GM12878 (cell line): Measurements from ENCODE around the gene ANP32E. TPM values are rescaled to one million over a fixed set of nuclear protein-coding genes. Genes with fewer than 3 reads are reported as not detected.

Experiments used
- ATAC-seq: fragments of 200-7000 bp; cut with Tn5 transposase; 3 replicates; pipeline ENCODE4 v1.9.1; 2020; ENCODE audit warnings: mild to moderate bottlenecking, moderate library complexity
- BruUV-seq: library from RNA; stranded (reverse); fragments of 400-500 nt; replicated peaks from 2 replicates; lab custom pipeline; 2021; lab: Mats Ljungman, UMichigan
- CTCF ChIA-PET: fragments of 300-600 bp; sonication (Branson Sonifier 250); formaldehyde crosslinking; extraction: SDS; loops from one replicate; lab custom pipeline; 2021; ENCODE audit warnings: inconsistent platforms; lab: Yijun Ruan, JAX
- POLR2A ChIA-PET: fragments of 350-600 bp; formaldehyde crosslinking; extraction: SDS; loops from one replicate; lab custom pipeline; 2021; ENCODE audit warnings: inconsistent platforms; lab: Charles Lee
- RAD21 ChIA-PET: fragments of 300-600 bp; sonication (Branson Sonifier 250); formaldehyde crosslinking; loops from one replicate; lab custom pipeline; 2023; ENCODE audit warnings: antibody characterized with exemption; ENCODE audit not compliant: unreplicated experiment; lab: Charles Lee
- SMC1A ChIA-PET: fragments of 300-600 bp; sonication (Branson Sonifier 250); formaldehyde crosslinking; loops from one replicate; lab custom pipeline; 2023; ENCODE audit not compliant: unreplicated experiment, uncharacterized antibody; lab: Charles Lee
- DNase-seq: peaks from one replicate; pipeline ENCODE4 v3.0.0-alpha.2; 2011; ENCODE audit warnings: low read depth, low spot score
- FAIRE-seq: peaks from 3 replicates; lab custom pipeline; 2011; peaks lifted over from hg19 to GRCh38; lab: Jason Lieb, UNC
- H2AFZ ChIP-seq: 2 replicates; pipeline ENCODE4 v1.6.0; 2011; ENCODE audit warnings: low read depth, low read length, control low read depth; ENCODE audit not compliant: control insufficient read depth
- H3K27ac ChIP-seq: 2 replicates; pipeline ENCODE4 v1.5.1; 2011; ENCODE audit warnings: control low read depth; ENCODE audit not compliant: control insufficient read depth, insufficient read depth
- H3K27me3 ChIP-seq, 2 experiments: replicated peaks in 1 of 2; 2 replicates each; pipeline versions ENCODE4 v1.6.0 to v1.6.1; 2011; ENCODE audit warnings: low read length in 1 of 2; ENCODE audit not compliant: control insufficient read depth in 2 of 2, insufficient read depth in 2 of 2
- H3K36me3 ChIP-seq, 2 experiments: 2 replicates each; pipeline ENCODE4 v1.5.1; 2011; ENCODE audit warnings: low read length in 1 of 2; ENCODE audit not compliant: control insufficient read depth in 2 of 2, insufficient read depth in 2 of 2
- H3K4me1 ChIP-seq: 2 replicates; pipeline ENCODE4 v1.6.1; 2011; ENCODE audit warnings: mild to moderate bottlenecking, low read length, moderate library complexity, mixed read lengths; ENCODE audit not compliant: control insufficient read depth, insufficient read depth
- H3K4me2 ChIP-seq: 2 replicates; pipeline ENCODE4 v1.6.0; 2011; ENCODE audit warnings: control low read depth; ENCODE audit not compliant: control insufficient read depth, insufficient read depth
- H3K4me3 ChIP-seq: fragments of 200-600 bp; sonication (generic); 2 replicates; pipeline ENCODE4 v1.5.1; 2016
- H3K79me2 ChIP-seq: 2 replicates; pipeline ENCODE4 v1.6.0; 2011; ENCODE audit warnings: low read length; ENCODE audit not compliant: control insufficient read depth, insufficient read depth
- H3K9ac ChIP-seq: 2 replicates; pipeline ENCODE4 v1.8.0; 2011; ENCODE audit warnings: low read length, control low read depth, mixed read lengths; ENCODE audit not compliant: control insufficient read depth, insufficient read depth
- H3K9me3 ChIP-seq: replicated peaks from 3 replicates; pipeline ENCODE4 v1.5.1; 2011; ENCODE audit warnings: mild to moderate bottlenecking, low read length; ENCODE audit not compliant: control insufficient read depth, insufficient read depth
- H4K20me1 ChIP-seq: 2 replicates; pipeline ENCODE4 v1.6.0; 2011; ENCODE audit not compliant: control insufficient read depth, insufficient read depth
- HCFC1 ChIP-seq: fragments of 150-350 bp; IDR thresholded peaks from 2 replicates; pipeline ENCODE4 v1.6.1; 2014; ENCODE audit warnings: low read length
- NRF1 ChIP-seq: conservative IDR thresholded peaks from 2 replicates; pipeline ENCODE4 v1.6.1; 2011; ENCODE audit warnings: mild to moderate bottlenecking, low read depth, low read length, improper control_type of control experiment
- POLR2AphosphoS5 ChIP-seq: IDR thresholded peaks from 2 replicates; pipeline ENCODE4 v1.6.1; 2011; ENCODE audit warnings: mild to moderate bottlenecking, low read length, inconsistent platforms
- RAD51 ChIP-seq: fragments of 450-650 bp; IDR thresholded peaks from 2 replicates; pipeline ENCODE4 v1.6.1; 2016; ENCODE audit warnings: moderate library complexity, mild to moderate bottlenecking, inconsistent platforms
- RUNX3 ChIP-seq: IDR thresholded peaks from 2 replicates; pipeline ENCODE4 v1.6.1; 2012; ENCODE audit warnings: low read length, inconsistent platforms
- SUZ12 ChIP-seq: fragments of 200-600 bp; sonication (generic); IDR thresholded peaks from one replicate; pipeline ENCODE4 v1.6.1; 2018; ENCODE audit warnings: antibody characterized with exemption, mild to moderate bottlenecking; ENCODE audit not compliant: unreplicated experiment
- WGBS: methylation state at CpG from one replicate; pipeline ENCODE4 v1.1.6; 2016; ENCODE audit warnings: low lambda C conversion rate; ENCODE audit not compliant: insufficient replicate concordance, insufficient coverage; ENCODE audit errors: missing lambda C conversion rate; 5-methylcytosine and 5-hydroxymethylcytosine counted together
- in situ Hi-C: fragments of 300-500 bp; cut with MboI; formaldehyde crosslinking; loops from 9 replicates; pipeline ENCODE4 v1.14.3; 2018; ENCODE audit warnings: mixed read lengths
- intact Hi-C: fragments of 100-400 bp; cut with micrococcal nuclease; formaldehyde crosslinking; loops from one replicate; pipeline ENCODE4 v1.14.2; 2022; ENCODE audit not compliant: unreplicated experiment
- polyA plus RNA-seq, 11 experiments: library from polyadenylated mRNA; depleted of rRNA in 4 of 11; unstranded in 6 of 11; stranded (reverse) in 5 of 11; fragments of >200 nt; fragmentation: Nextera tagmentation in 4 of 11; fragmentation: Illumina TruSeq in 1 of 11; extraction: Ambion mirVana in 4 of 11; extraction: Trizol in 1 of 11; gene quantifications; 1 replicate in 1 of 11; 2 replicates in 10 of 11; pipeline versions ENCODE4 v1.2.1 to v1.2.3, GENCODE V29; 2011 to 2016; ENCODE audit warnings: inconsistent platforms in 2 of 11, missing spikeins in 2 of 11, low read depth in 1 of 11
- total RNA-seq, 4 experiments: library from RNA; depleted of rRNA in 3 of 4; stranded (reverse); fragments of >200 nt in 3 of 4; fragmentation: Illumina TruSeq in 1 of 4; extraction: Trizol in 1 of 4; gene quantifications; 2 replicates each; pipeline versions ENCODE4 v1.2.1 to v1.2.3, GENCODE V29; 2013 to 2021
- TF ChIP-seq, protein P1 (sequence below): fragments of 450-650 bp; IDR thresholded peaks from 2 replicates; pipeline ENCODE4 v1.6.1; 2017; ENCODE audit warnings: borderline replicate concordance

Gene ANP32E
- total and polyA plus RNA-seq, 10 of the 15 experiments (the other 5 are each of a cell fraction or from before 2014, with no cell fraction given): 59.2 to 250 (median 121) TPM

DNA sequence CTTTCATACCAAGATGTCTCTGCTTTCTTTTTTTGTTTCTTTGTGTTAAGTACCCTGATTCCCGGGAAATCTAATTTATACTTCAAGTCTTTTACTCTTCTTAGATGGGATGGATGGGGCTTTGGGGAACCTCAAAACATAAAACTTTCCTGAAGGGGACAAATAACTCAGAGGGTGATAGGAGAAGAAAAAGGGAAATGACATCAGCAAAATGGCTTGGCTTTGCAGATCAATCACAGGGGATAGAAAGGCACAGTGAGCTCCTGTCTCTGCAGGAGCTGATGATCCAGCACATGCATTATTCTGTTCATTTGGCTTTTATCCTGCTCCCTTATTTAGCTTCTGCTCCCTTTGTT is 20.3 kb upstream of the ANP32E start:
- ATAC-seq (peak; percentile 4; the same call in 1 of the 3 replicates), DNase-seq (no peak), FAIRE-seq (no peak)
- ChIA-PET SMC1A (interaction anchor here (0.6 to 3.2 kb wide), 19 partner anchors 13 to 364 kb away, joined by 3 to 18 read pairs (median 5); partner anchors contain the start of genes APH1A and C1orf54), RAD21 (interaction anchor here (0.8 to 2.7 kb wide), 13 partner anchors 17 to 739 kb away, joined by 3 to 18 read pairs (median 5); partner anchors contain the start of genes C1orf54 and RPRD2), POLR2A (interaction anchor here (0.9 to 1.3 kb wide), 4 partner anchors 13 to 271 kb away, joined by 3 to 8 read pairs (median 3); partner anchors contain the start of gene APH1A), CTCF (interaction anchor here (0.7 to 7.5 kb wide), 41 partner anchors 9 to 740 kb away, joined by 3 to 98 read pairs (median 4); partner anchors contain the start of genes ANXA9, APH1A, C1orf54 and CIART)
- Histone ChIP-seq H3K9ac (no peak overlapping the region), H3K36me3 (no peaks in the 10 kb centered on the region), H2AFZ (no peak overlapping the region), H3K4me3 (0 out of 2 replicates have a peak overlapping the region, but pooled peaks have one; percentile 9), H3K27me3 (no peaks in the 10 kb centered on the region; a peak in 2 of 4 replicates), H3K4me1 (peaks cover 5% of the 10 kb centered on the region; the same call in 1 of the 2 replicates), H3K27ac (no peak overlapping the region), H4K20me1 (no peaks in the 10 kb centered on the region), H3K9me3 (no peaks in the 10 kb centered on the region), H3K4me2 (no peak overlapping the region; the same call in 1 of the 2 replicates), H3K79me2 (no peaks in the 10 kb centered on the region)
- intact Hi-C loops (loop anchor here (1.0 to 10.0 kb wide), 6 partner anchors 12 to 739 kb away; partner anchors contain the start of gene FALEC), in situ Hi-C loops (loop anchor here (5.0 kb wide), 1 partner anchor 741 kb away; no protein-coding TSS in a partner anchor)
- BruUV-seq: no TSS peak
- 31% methylated on average over 1 of the region's 1 CpG for WGBS
- no peak for TF ChIP-seq RUNX3
- TF ChIP-seq SUZ12: no peak
- TF ChIP-seq, protein P1, sequence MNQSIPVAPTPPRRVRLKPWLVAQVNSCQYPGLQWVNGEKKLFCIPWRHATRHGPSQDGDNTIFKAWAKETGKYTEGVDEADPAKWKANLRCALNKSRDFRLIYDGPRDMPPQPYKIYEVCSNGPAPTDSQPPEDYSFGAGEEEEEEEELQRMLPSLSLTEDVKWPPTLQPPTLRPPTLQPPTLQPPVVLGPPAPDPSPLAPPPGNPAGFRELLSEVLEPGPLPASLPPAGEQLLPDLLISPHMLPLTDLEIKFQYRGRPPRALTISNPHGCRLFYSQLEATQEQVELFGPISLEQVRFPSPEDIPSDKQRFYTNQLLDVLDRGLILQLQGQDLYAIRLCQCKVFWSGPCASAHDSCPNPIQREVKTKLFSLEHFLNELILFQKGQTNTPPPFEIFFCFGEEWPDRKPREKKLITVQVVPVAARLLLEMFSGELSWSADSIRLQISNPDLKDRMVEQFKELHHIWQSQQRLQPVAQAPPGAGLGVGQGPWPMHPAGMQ: no peak
- no peak for TF ChIP-seq POLR2AphosphoS5
- TF ChIP-seq RAD51: no peak
- TF ChIP-seq NRF1: no peak
- TF ChIP-seq HCFC1: no peak
